SU-DHL-6 (cell line): ENCODE measurements around the gene TFIP11.
A peak's percentile ranks its signal among the peaks of the same experiment; 100 is the strongest.

Source experiments
- H2AFZ ChIP-seq: fragments of 200-600 bp; sonication (generic); 2 replicates; pipeline ENCODE4 v1.6.1; 2014; ENCODE audit warnings: low read depth, mild to moderate bottlenecking, moderate library complexity, mixed read lengths, antibody characterized with exemption, low read length; ENCODE audit not compliant: severe bottlenecking
- H3F3A ChIP-seq: fragments of 200-600 bp; shearing (Covaris generic); 2 replicates; pipeline ENCODE4 v1.6.0; 2016; ENCODE audit warnings: antibody characterized with exemption, mild to moderate bottlenecking; ENCODE audit not compliant: insufficient read depth
- H3K27ac ChIP-seq: fragments of 200-600 bp; sonication (generic); 2 replicates; pipeline ENCODE4 v1.5.1; 2016; ENCODE audit warnings: low read depth, mild to moderate bottlenecking, low read length, moderate library complexity, mixed read lengths
- H3K27me3 ChIP-seq: fragments of 200-600 bp; sonication (generic), shearing (Covaris generic); 2 replicates; pipeline ENCODE4 v1.6.0; 2014; ENCODE audit warnings: mild to moderate bottlenecking, low read length
- H3K36me3 ChIP-seq: fragments of 200-600 bp; sonication (generic); 2 replicates; pipeline ENCODE4 v1.6.1; 2014; ENCODE audit warnings: mild to moderate bottlenecking, low read length, mixed read lengths
- H3K4me2 ChIP-seq: fragments of 300-600, 200-600 bp; shearing (Covaris generic), sonication (generic); 2 replicates; pipeline ENCODE4 v1.6.0; 2014; ENCODE audit warnings: low read length, low read depth, mild to moderate bottlenecking; ENCODE audit not compliant: poor library complexity, severe bottlenecking
- H3K4me3 ChIP-seq: fragments of 200-600 bp; sonication (generic); 2 replicates; pipeline ENCODE4 v1.5.1; 2014; ENCODE audit warnings: antibody characterized with exemption, low read length, mild to moderate bottlenecking, mixed read lengths; ENCODE audit not compliant: insufficient read depth, poor library complexity, severe bottlenecking
- H3K79me2 ChIP-seq: fragments of 200-600 bp; sonication (generic); 2 replicates; pipeline ENCODE4 v1.6.1; 2014; ENCODE audit warnings: mild to moderate bottlenecking, low read length, moderate library complexity; ENCODE audit not compliant: insufficient read depth
- H3K9ac ChIP-seq: fragments of 200-600 bp; sonication (generic); 2 replicates; pipeline ENCODE4 v1.7.0; 2014; ENCODE audit warnings: mild to moderate bottlenecking, low read length
- H3K9me2 ChIP-seq: fragments of 200-600 bp; sonication (generic); replicated peaks from 2 replicates; pipeline ENCODE4 v1.6.1; 2014; ENCODE audit warnings: low read length; ENCODE audit not compliant: insufficient read depth
- H3K9me3 ChIP-seq: fragments of 200-600 bp; sonication (generic); 2 replicates; pipeline ENCODE4 v1.6.1; 2014; ENCODE audit warnings: low read length, mixed read lengths; ENCODE audit not compliant: insufficient read depth
- H4K20me1 ChIP-seq: fragments of 200-600 bp; sonication (generic); 2 replicates; pipeline ENCODE4 v1.6.1; 2014; ENCODE audit warnings: low read depth, mild to moderate bottlenecking, antibody characterized with exemption, low read length, moderate library complexity, mixed read lengths
- EZH2phosphoT487 ChIP-seq: fragments of 200-600 bp; sonication (generic), shearing (Covaris generic); conservative IDR thresholded peaks from 2 replicates; pipeline ENCODE4 v1.6.1; 2018; ENCODE audit warnings: mild to moderate bottlenecking, antibody characterized with exemption, low read length, moderate library complexity, mixed read lengths
- TF ChIP-seq, protein P1 (sequence below): fragments of 200-600 bp; sonication (generic); IDR thresholded peaks from one replicate; pipeline ENCODE4 v1.5.1; 2017; ENCODE audit warnings: antibody characterized with exemption, mild to moderate bottlenecking, low read length, moderate library complexity; ENCODE audit not compliant: insufficient read depth, poor library complexity, severe bottlenecking

The TFIP11 gene

DNA sequence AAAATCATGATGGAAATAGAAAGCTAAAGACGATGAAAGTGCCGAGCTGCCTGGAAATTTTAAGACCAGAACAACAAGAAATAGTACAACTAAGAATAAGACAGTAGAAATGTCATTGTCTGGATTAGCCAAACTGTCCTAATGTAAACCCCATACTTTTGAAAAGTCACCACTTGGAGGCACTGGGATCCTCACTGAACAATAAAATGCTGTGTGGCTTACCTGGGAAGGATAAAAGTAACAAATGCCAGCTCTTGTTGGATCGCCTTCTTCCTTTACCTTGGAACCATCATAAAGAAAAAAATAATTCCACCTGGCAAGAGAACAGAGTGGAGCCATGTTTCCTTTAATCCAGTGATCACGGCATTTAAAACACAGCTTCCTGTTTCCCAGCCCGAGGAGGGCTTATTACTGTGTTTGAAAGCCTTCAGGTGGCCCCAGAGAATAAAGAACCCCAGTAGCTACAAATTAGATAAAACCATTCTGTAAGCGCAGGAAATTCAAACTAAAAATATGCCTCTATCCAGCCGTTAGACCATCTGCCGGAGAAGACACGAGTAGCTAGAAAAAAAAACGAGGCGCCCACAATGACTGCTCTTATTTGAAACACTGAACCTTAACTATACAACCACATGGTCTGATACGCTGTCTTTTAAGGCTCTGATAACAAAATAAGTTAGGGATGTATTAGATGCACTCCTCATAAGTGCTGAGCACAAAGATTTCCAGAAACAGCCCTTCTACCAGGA, 33.1 kb downstream of the TFIP11 start:
- peak overlapping the region; percentile 89 for H3K27ac ChIP-seq
- H3K27me3 ChIP-seq, result no peaks in the 10 kb centered on the region
- peaks cover 43% of the 10 kb centered on the region for H3K79me2 ChIP-seq
- no peaks in the 10 kb centered on the region; the same call in 1 of the 2 replicates for H3K36me3 ChIP-seq
- H3K4me3 ChIP-seq, result peak overlapping the region; percentile 82
- H3F3A ChIP-seq, result peaks cover 27% of the 10 kb centered on the region
- no peak for TF ChIP-seq EZH2phosphoT487
- TF ChIP-seq, protein P1, sequence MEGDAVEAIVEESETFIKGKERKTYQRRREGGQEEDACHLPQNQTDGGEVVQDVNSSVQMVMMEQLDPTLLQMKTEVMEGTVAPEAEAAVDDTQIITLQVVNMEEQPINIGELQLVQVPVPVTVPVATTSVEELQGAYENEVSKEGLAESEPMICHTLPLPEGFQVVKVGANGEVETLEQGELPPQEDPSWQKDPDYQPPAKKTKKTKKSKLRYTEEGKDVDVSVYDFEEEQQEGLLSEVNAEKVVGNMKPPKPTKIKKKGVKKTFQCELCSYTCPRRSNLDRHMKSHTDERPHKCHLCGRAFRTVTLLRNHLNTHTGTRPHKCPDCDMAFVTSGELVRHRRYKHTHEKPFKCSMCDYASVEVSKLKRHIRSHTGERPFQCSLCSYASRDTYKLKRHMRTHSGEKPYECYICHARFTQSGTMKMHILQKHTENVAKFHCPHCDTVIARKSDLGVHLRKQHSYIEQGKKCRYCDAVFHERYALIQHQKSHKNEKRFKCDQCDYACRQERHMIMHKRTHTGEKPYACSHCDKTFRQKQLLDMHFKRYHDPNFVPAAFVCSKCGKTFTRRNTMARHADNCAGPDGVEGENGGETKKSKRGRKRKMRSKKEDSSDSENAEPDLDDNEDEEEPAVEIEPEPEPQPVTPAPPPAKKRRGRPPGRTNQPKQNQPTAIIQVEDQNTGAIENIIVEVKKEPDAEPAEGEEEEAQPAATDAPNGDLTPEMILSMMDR, result no peak
- peak overlapping the region; percentile 83 for H3K9ac ChIP-seq
- no peaks in the 10 kb centered on the region for H4K20me1 ChIP-seq
- no peaks in the 10 kb centered on the region for H3K9me3 ChIP-seq
- no peaks in the 10 kb centered on the region for H3K9me2 ChIP-seq
- peak overlapping the region; percentile 60 for H2AFZ ChIP-seq
- peak overlapping the region; percentile 98 for H3K4me2 ChIP-seq

DNA sequence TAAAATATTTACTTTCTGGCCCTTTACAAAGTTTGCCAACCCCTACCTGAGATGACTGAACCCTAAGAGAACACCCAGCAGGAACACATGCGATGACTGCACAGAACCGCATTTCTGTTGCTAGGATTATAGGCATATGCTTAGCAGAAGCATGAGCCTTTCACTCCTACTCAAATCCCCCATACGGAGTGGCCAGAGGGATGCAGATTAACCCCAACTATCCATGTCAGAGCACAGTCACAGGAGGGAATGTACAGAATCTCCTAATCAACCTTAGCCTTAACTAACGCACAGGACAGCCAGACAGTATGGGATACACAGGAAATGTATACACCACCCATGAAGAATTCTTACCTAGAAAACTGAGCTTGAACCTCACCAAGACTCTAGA, 34.9 kb downstream of the TFIP11 start:
- Histone ChIP-seq H2AFZ (no peak overlapping the region), H3K9me3 (no peaks in the 10 kb centered on the region), H3K79me2 (peaks cover 35% of the 10 kb centered on the region), H3K36me3 (peaks cover 4% of the 10 kb centered on the region; the same call in 1 of the 2 replicates), H3K9ac (no peak overlapping the region), H3F3A (peaks cover 23% of the 10 kb centered on the region), H3K9me2 (no peaks in the 10 kb centered on the region), H3K27me3 (no peaks in the 10 kb centered on the region), H4K20me1 (no peaks in the 10 kb centered on the region), H3K27ac (no peak overlapping the region), H3K4me3 (no peak overlapping the region), H3K4me2 (no peak overlapping the region)
- TF ChIP-seq EZH2phosphoT487, result no peak
- TF ChIP-seq, protein P1, result no peak

DNA sequence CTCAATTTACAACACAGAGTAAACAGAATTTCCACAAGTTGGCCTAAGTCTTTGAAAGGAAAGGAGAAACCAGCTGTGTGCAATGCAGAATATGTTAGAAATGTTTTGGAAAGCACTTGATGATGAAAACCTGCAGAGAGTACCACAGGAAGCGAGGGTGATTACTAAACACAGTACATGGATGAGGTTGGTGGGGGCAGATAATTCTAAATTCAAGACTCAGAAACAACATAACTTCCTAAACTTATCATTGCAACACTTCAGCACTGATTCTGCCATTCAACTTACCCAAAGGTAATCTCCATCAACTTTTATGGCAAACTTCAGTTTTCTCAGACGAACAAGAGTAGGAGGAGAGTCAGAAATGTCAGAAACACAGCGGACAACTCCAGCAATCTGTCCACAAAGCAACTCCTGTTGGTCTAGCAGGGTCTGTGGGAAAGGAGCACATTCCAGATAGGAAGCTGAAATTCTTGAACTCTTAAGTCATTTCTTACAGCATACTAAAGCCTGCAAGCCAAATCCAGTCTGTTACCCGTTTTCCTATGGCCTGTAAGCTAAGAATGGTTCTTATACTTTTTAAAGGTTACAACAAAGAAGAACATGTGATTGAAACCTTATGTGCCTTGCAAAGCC, 35.5 kb downstream of the TFIP11 start:
- Histone ChIP-seq H3F3A (peaks cover 18% of the 10 kb centered on the region; the same call in 1 of the 2 replicates), H3K36me3 (peaks cover 4% of the 10 kb centered on the region; the same call in 1 of the 2 replicates), H3K9ac (no peak overlapping the region), H3K79me2 (peaks cover 34% of the 10 kb centered on the region), H3K9me3 (no peaks in the 10 kb centered on the region), H3K4me2 (no peak overlapping the region), H3K9me2 (no peaks in the 10 kb centered on the region), H2AFZ (no peak overlapping the region), H3K27ac (no peak overlapping the region), H4K20me1 (no peaks in the 10 kb centered on the region), H3K4me3 (no peak overlapping the region), H3K27me3 (no peaks in the 10 kb centered on the region)
- TF ChIP-seq EZH2phosphoT487, result no peak
- TF ChIP-seq, protein P1, result no peak
